Left ventricle myocardium inferior (tissue), 1 donor: ENCODE results near the gene SRPK1. TPM values are rescaled to one million over a fixed set of nuclear protein-coding genes. Genes with fewer than 3 reads are reported as not detected.

Source experiments
- DNase-seq: peaks from one replicate; pipeline ENCODE4 v3.0.0-alpha.2; 2020
- H3K27ac ChIP-seq: fragments of 200-600 bp; replicated peaks from 2 replicates; pipeline ENCODE4 v1.8.0; 2021
- H3K27me3 ChIP-seq: fragments of 200-600 bp; 2 replicates; pipeline ENCODE4 v1.8.0; 2021; ENCODE audit warnings: low read depth
- H3K36me3 ChIP-seq: fragments of 200-600 bp; 2 replicates; pipeline ENCODE4 v1.8.0; 2021
- H3K4me1 ChIP-seq: fragments of 200-600 bp; 2 replicates; pipeline ENCODE4 v1.8.0; 2021
- H3K4me3 ChIP-seq: fragments of 200-600 bp; 2 replicates; pipeline ENCODE4 v1.8.0; 2021; ENCODE audit warnings: mild to moderate bottlenecking, moderate library complexity
- H3K9me3 ChIP-seq: fragments of 200-600 bp; replicated peaks from 2 replicates; pipeline ENCODE4 v1.8.0; 2021
- intact Hi-C: fragments of 100-400 bp; cut with micrococcal nuclease; formaldehyde crosslinking; loops from one replicate; pipeline ENCODE4 v1.11.0; 2022
- total RNA-seq: library from RNA; stranded (reverse); fragmentation: NEBNext Ultra II Directional; extraction: Animal tissue kit (Norgen Biotek cat#: 25700); gene quantifications from one replicate; pipeline ENCODE4 v1.2.1, GENCODE V29; 2021
- TF ChIP-seq, protein P1 (sequence below): fragments of 200-600 bp; IDR thresholded peaks from 2 replicates; pipeline ENCODE4 v1.8.0; 2021; ENCODE audit warnings: antibody characterized with exemption, mild to moderate bottlenecking, borderline replicate concordance
- donor health status: DM: no; HTN: yes; CAD: no; lungs with severe emphysema.

The SRPK1 gene
- total RNA-seq, 1 donor from 2014 or later: 18.4 TPM

DNA sequence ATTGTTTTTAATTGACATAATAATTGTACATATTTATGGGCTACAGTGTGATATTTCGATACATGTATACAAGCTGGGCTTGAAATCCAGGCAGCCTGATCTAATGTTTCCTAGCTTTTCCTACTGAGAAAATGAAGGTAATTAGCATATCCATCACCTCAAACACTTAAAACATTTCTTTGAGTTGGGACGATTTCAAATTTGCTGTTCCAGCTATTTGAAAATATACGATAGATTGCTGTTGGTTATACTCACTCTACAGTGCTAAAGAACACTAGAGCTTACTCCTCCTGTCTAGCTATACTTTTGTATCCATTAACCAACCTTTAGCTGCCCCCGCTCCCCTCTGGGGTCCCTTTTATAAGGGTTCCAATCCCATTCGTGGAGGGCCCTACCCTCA lies 111.1 kb downstream of the SRPK1 start:
- Histone ChIP-seq H3K27ac (no peak overlapping the region), H3K9me3 (no peaks in the 10 kb centered on the region), H3K27me3 (peaks cover 63% of the 10 kb centered on the region), H3K36me3 (no peaks in the 10 kb centered on the region), H3K4me3 (no peak overlapping the region), H3K4me1 (peaks cover 6% of the 10 kb centered on the region)
- TF ChIP-seq, protein P1, sequence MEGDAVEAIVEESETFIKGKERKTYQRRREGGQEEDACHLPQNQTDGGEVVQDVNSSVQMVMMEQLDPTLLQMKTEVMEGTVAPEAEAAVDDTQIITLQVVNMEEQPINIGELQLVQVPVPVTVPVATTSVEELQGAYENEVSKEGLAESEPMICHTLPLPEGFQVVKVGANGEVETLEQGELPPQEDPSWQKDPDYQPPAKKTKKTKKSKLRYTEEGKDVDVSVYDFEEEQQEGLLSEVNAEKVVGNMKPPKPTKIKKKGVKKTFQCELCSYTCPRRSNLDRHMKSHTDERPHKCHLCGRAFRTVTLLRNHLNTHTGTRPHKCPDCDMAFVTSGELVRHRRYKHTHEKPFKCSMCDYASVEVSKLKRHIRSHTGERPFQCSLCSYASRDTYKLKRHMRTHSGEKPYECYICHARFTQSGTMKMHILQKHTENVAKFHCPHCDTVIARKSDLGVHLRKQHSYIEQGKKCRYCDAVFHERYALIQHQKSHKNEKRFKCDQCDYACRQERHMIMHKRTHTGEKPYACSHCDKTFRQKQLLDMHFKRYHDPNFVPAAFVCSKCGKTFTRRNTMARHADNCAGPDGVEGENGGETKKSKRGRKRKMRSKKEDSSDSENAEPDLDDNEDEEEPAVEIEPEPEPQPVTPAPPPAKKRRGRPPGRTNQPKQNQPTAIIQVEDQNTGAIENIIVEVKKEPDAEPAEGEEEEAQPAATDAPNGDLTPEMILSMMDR: no peak
- intact Hi-C loops: no loop called here
- DNase-seq: no peak

- Histone ChIP-seq H3K4me3 (no peak overlapping the region), H3K27ac (no peak overlapping the region), H3K27me3 (peaks cover 68% of the 10 kb centered on the region), H3K36me3 (no peaks in the 10 kb centered on the region), H3K4me1 (peaks cover 6% of the 10 kb centered on the region), H3K9me3 (no peaks in the 10 kb centered on the region)
- intact Hi-C loops: no loop called here
- TF ChIP-seq, protein P1: no peak
- DNase-seq: no peak
These were observed 112.2 kb downstream of the SRPK1 start for GRCh38 chr6:35808688-35809087.

DNA sequence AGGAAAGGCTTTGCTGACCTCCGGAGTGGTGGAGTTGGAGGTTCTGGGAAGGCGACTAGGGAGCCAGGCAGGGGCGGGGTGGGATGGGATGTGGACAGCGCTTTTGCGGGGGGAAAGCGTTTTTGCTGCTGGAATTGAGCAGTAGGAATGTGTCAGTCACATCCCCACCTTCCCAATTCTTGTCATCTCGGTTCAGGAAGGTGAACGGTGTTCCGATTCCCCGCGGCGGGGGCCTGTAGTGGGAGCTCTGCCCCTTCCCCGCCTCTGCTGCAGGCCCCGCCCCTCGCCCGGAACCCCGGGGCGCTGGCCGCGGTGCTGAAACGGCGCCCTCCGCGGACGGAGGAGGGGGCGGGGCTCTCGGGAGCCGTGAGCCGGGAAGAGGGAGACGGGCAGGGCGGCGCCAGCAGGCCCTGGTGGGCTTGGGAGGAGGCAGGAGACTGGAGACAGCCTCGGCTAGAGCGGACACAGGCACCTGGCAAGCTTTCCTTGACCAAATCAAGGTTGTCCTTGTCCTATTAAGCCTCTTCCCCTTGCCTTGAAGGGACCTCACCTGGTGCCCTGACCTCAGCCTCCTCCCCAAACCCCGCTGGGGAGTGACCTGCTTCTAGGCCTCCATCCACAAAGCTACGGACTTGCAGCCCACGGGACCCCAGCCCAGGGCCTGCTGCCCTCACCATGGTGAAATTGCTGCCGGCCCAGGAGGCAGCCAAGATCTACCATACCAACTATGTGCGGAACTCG lies 115.7 kb downstream of the SRPK1 start, which contains the start of gene LHFPL5:
LHFPL5 (plus strand) TSS at position 357 of the 741 bp plus-strand sequence; CDS start at position 676, 319 bp downstream.
- peaks cover 64% of the 10 kb centered on the region for H3K27me3 ChIP-seq
- peaks cover 6% of the 10 kb centered on the region for H3K4me1 ChIP-seq
- no peaks in the 10 kb centered on the region for H3K36me3 ChIP-seq
- intact Hi-C loops: no loop called here
- H3K4me3 ChIP-seq: peak within 1 kb of the TSS; percentile 45
- H3K9me3 ChIP-seq: no peaks in the 10 kb centered on the region
- peak; percentile 36 for DNase-seq
- TF ChIP-seq, protein P1: no peak
- no peak within 1 kb of the TSS for H3K27ac ChIP-seq

GRCh38 chr6:35801148-35801547 lies 119.8 kb downstream of the SRPK1 start:
- Histone ChIP-seq H3K4me3 (no peak overlapping the region), H3K9me3 (no peaks in the 10 kb centered on the region), H3K27ac (no peak overlapping the region), H3K4me1 (peaks cover 6% of the 10 kb centered on the region), H3K27me3 (peaks cover 55% of the 10 kb centered on the region), H3K36me3 (no peaks in the 10 kb centered on the region)
- no peak for DNase-seq
- intact Hi-C loops: no loop called here
- TF ChIP-seq, protein P1: no peak

- TF ChIP-seq, protein P1: no peak
- DNase-seq: no peak
- Histone ChIP-seq H3K36me3 (no peaks in the 10 kb centered on the region), H3K9me3 (no peaks in the 10 kb centered on the region), H3K4me3 (no peak overlapping the region), H3K4me1 (no peaks in the 10 kb centered on the region), H3K27ac (no peak overlapping the region), H3K27me3 (peaks cover 48% of the 10 kb centered on the region)
- intact Hi-C loops: no loop called here
These were observed 122.2 kb downstream of the SRPK1 start for GRCh38 chr6:35798706-35799105.
